IMR-90 (cell line): ENCODE results near the gene EYS. TPM values are rescaled to one million over a fixed set of nuclear protein-coding genes. Genes with fewer than 3 reads are reported as not detected.

ENCODE experiments used
- ATAC-seq: fragments of 200-7000 bp; cut with Tn5 transposase; 2 replicates; pipeline ENCODE4 v1.9.1; 2020; ENCODE audit warnings: low read depth, mild to moderate bottlenecking, moderate library complexity
- BruUV-seq: library from RNA; stranded (reverse); fragments of 400-500 nt; replicated peaks from 2 replicates; lab custom pipeline; 2021; lab: Mats Ljungman, UMichigan
- CTCF ChIA-PET: fragments of 300-600 bp; formaldehyde crosslinking; extraction: SDS; loops from one replicate; lab custom pipeline; 2021; ENCODE audit warnings: antibody characterized with exemption; lab: Yijun Ruan, JAX
- POLR2A ChIA-PET: fragments of 300-600 bp; sonication (Branson Sonifier 250); formaldehyde crosslinking; loops from one replicate; lab custom pipeline; 2022; ENCODE audit warnings: antibody characterized with exemption; ENCODE audit not compliant: unreplicated experiment; lab: Charles Lee
- DNase-seq: peaks from one replicate; pipeline ENCODE4 v3.0.0; 2013
- H2AFZ ChIP-seq: replicated peaks from 2 replicates; pipeline ENCODE3; 2013; ENCODE audit warnings: low read length, mild to moderate bottlenecking; ENCODE audit not compliant: poor library complexity
- H2AK5ac ChIP-seq: 2 replicates; pipeline ENCODE4 v1.6.1; 2013; ENCODE audit warnings: low read depth, low read length, inconsistent platforms
- H2AK9ac ChIP-seq: replicated peaks from 2 replicates; pipeline ENCODE3; 2013; ENCODE audit warnings: mild to moderate bottlenecking, low read depth, low read length, moderate library complexity; ENCODE audit not compliant: poor library complexity
- H2BK120ac ChIP-seq: 2 replicates; pipeline ENCODE4 v1.6.1; 2013; ENCODE audit warnings: low read depth, low read length, inconsistent platforms
- H2BK15ac ChIP-seq: 3 replicates; pipeline ENCODE4 v1.6.1; 2013; ENCODE audit warnings: low read depth, low read length, inconsistent platforms
- H2BK20ac ChIP-seq: 2 replicates; pipeline ENCODE4 v1.6.1; 2013; ENCODE audit warnings: low read depth, mild to moderate bottlenecking, inconsistent platforms, low read length, moderate library complexity
- H2BK5ac ChIP-seq: 2 replicates; pipeline ENCODE4 v1.6.1; 2013; ENCODE audit warnings: mild to moderate bottlenecking, low read depth, low read length, inconsistent platforms; ENCODE audit not compliant: poor library complexity, severe bottlenecking
- H3K14ac ChIP-seq: replicated peaks from 2 replicates; pipeline ENCODE4 v1.6.1; 2013; ENCODE audit warnings: low read depth, low read length, inconsistent platforms
- H3K18ac ChIP-seq: 2 replicates; pipeline ENCODE4 v1.6.1; 2013; ENCODE audit warnings: low read depth, low read length, control low read depth
- H3K23ac ChIP-seq: 2 replicates; pipeline ENCODE4 v1.6.1; 2013; ENCODE audit warnings: low read depth, low read length, inconsistent platforms
- H3K27ac ChIP-seq: 2 replicates; pipeline ENCODE4 v1.5.1; 2013; ENCODE audit warnings: mild to moderate bottlenecking, control low read depth, low read length; ENCODE audit not compliant: insufficient read depth
- H3K27me3 ChIP-seq: 2 replicates; pipeline ENCODE4 v1.6.1; 2013; ENCODE audit warnings: low read length; ENCODE audit not compliant: control insufficient read depth, insufficient read depth
- H3K36me3 ChIP-seq: 2 replicates; pipeline ENCODE4 v1.6.1; 2013; ENCODE audit warnings: low read length, mixed read lengths; ENCODE audit not compliant: control insufficient read depth, insufficient read depth
- H3K4ac ChIP-seq: 2 replicates; pipeline ENCODE4 v1.6.1; 2013; ENCODE audit warnings: low read depth, low read length, inconsistent platforms
- H3K4me1 ChIP-seq: 2 replicates; pipeline ENCODE4 v1.6.1; 2013; ENCODE audit warnings: low read length, mixed read lengths; ENCODE audit not compliant: control insufficient read depth, insufficient read depth
- H3K4me2 ChIP-seq: 2 replicates; pipeline ENCODE4 v1.6.1; 2013; ENCODE audit warnings: low read depth, mild to moderate bottlenecking, control low read depth, low read length, moderate library complexity
- H3K4me3 ChIP-seq: 2 replicates; pipeline ENCODE4 v1.5.1; 2013; ENCODE audit warnings: low read depth, mild to moderate bottlenecking, control low read depth, low read length, moderate library complexity; ENCODE audit not compliant: insufficient read depth
- H3K56ac ChIP-seq: 2 replicates; pipeline ENCODE4 v1.6.1; 2013; ENCODE audit warnings: low read length, inconsistent platforms; ENCODE audit not compliant: insufficient read depth; ENCODE audit errors: extremely low read depth
- H3K79me1 ChIP-seq, 2 experiments: 2 replicates each; pipeline ENCODE4 v1.6.1; 2013; ENCODE audit warnings: low read length in 2 of 2, inconsistent platforms in 1 of 2, low read depth in 1 of 2
- H3K9ac ChIP-seq: 2 replicates; pipeline ENCODE4 v1.6.1; 2013; ENCODE audit warnings: low read depth, low read length, control low read depth
- H3K9me1 ChIP-seq: 2 replicates; pipeline ENCODE4 v1.6.1; 2013; ENCODE audit warnings: low read length, inconsistent platforms; ENCODE audit not compliant: insufficient read depth
- H3K9me3 ChIP-seq: 2 replicates; pipeline ENCODE4 v1.6.1; 2013; ENCODE audit warnings: low read length; ENCODE audit not compliant: control insufficient read depth, insufficient read depth
- H4K20me1 ChIP-seq: 2 replicates; pipeline ENCODE4 v1.6.1; 2013; ENCODE audit warnings: low read length, inconsistent platforms; ENCODE audit not compliant: insufficient read depth
- H4K5ac ChIP-seq: 2 replicates; pipeline ENCODE4 v1.6.1; 2013; ENCODE audit warnings: mild to moderate bottlenecking, low read depth, low read length, control low read depth
- H4K8ac ChIP-seq, 2 experiments: 2 replicates each; pipeline ENCODE4 v1.6.1; 2013; ENCODE audit warnings: low read depth in 2 of 2, low read length in 2 of 2, control low read depth in 1 of 2, inconsistent platforms in 1 of 2
- H4K91ac ChIP-seq: 2 replicates; pipeline ENCODE4 v1.6.1; 2013; ENCODE audit warnings: low read depth, low read length, inconsistent platforms; ENCODE audit not compliant: insufficient read depth
- BHLHE40 ChIP-seq: fragments of 150-350 bp; IDR thresholded peaks from 2 replicates; pipeline ENCODE4 v1.6.1; 2016; ENCODE audit warnings: mild to moderate bottlenecking, low read depth, low read length
- POLR2A ChIP-seq: IDR thresholded peaks from 2 replicates; pipeline ENCODE4 v1.6.1; 2012; ENCODE audit warnings: mild to moderate bottlenecking, low read depth, low read length
- WGBS, 2 experiments: methylation state at CpG; one replicate each; pipeline versions ENCODE4 v1.1.5 to v1.1.7; 2013; ENCODE audit warnings: missing lambda C conversion rate in 2 of 2; ENCODE audit not compliant: insufficient read length in 1 of 2; ENCODE audit errors: extremely low coverage in 2 of 2; 5-methylcytosine and 5-hydroxymethylcytosine counted together
- dilution Hi-C: fragments of 300-500 bp; cut with HindIII; formaldehyde crosslinking; loops from one replicate; pipeline ENCODE4 v1.14.3; 2018; ENCODE audit warnings: low sequenced_read_pairs; ENCODE audit not compliant: unreplicated experiment
- in situ Hi-C: fragments of 300-500 bp; cut with MboI; formaldehyde crosslinking; loops from 3 replicates; pipeline ENCODE4 v1.14.3; 2019; ENCODE audit warnings: low sequenced_read_pairs, inconsistent platforms, mixed read lengths
- intact Hi-C: fragments of 100-400 bp; cut with micrococcal nuclease; formaldehyde crosslinking; loops from 2 replicates; pipeline ENCODE4 v1.10.0; 2022
- polyA plus RNA-seq, 3 experiments: library from polyadenylated mRNA; depleted of rRNA; stranded (reverse); fragments of >200 nt; gene quantifications; 2 replicates each; pipeline ENCODE4 v1.2.3, GENCODE V29; 2012; ENCODE audit warnings: low replicate concordance in 1 of 3
- total RNA-seq: library from RNA; depleted of rRNA; stranded (reverse); fragments of >200 nt; gene quantifications from 2 replicates; pipeline ENCODE4 v1.2.3, GENCODE V29; 2012

Gene EYS
- total and polyA plus RNA-seq, 2 of the 4 experiments (the other 2 are of a cell fraction): under 0.01 TPM; not detected in 1

DNA sequence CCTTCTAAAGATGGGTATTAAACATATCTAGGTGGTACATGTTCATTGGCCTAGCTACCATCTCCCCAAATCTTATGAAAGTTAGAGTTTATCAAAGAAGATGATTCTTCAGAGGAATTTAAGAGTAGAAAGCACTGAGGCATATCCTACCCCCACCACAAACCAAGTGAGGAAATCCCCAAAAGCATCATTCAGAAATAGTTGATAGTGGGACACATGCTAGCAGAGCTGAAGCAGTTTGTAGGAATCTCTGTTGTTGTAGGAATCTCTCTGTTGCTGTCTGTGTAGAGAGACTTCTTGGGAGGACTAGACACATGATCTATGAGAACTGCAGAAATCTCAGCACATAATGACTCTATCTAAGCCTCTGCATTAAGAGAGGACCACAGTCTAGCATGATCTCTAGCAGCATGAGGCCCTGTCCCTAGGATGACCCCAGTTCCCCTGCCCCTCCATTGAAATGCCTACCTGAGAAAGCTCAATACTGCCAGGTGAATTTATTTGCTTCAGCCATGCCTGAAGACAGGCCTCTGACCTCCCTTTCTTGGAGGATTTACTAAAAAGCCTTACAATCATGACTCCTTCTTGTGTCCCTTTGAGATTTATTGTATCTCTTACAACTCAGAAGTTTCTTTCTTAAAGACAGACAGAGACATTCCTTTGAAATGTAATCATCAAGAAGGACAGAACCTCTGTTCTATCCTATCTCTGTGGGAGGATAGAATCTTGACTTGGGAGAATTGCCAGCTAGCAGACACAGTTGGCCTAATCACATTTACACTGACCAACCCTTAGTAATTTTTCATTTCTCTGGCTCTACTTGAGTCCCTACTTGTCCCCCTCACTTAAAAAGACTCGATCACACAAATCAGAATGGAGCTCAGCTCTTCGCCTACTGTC is 1489.1 kb downstream of the EYS start:
- CTCF ChIA-PET: no interaction called here

More for the DNA sequence above, 1489.1 kb downstream of the EYS start:
- H3K18ac ChIP-seq: peak overlapping the region; percentile 62; the same call in 1 of the 2 replicates
- BruUV-seq: no TSS peak
- H3K4me3 ChIP-seq: no peak overlapping the region
- H3K56ac ChIP-seq: peak overlapping the region; percentile 39; the same call in 1 of the 2 replicates
- H3K14ac ChIP-seq: peak overlapping the region; percentile 65
- in situ Hi-C loops: no loop called here
- dilution Hi-C loops: no loop called here
- peak; percentile 93 for ATAC-seq
- H3K36me3 ChIP-seq: no peaks in the 10 kb centered on the region
- no peaks in the 10 kb centered on the region for H4K20me1 ChIP-seq
- peak overlapping the region; percentile 70; the same call in 1 of the 3 replicates for H2BK15ac ChIP-seq
- H3K9me1 ChIP-seq: peaks cover 7% of the 10 kb centered on the region
- H3K27me3 ChIP-seq: no peaks in the 10 kb centered on the region
- H3K23ac ChIP-seq: peak overlapping the region; percentile 49
- H3K4ac ChIP-seq: peak overlapping the region; percentile 68
- H3K4me1 ChIP-seq: peaks cover 8% of the 10 kb centered on the region
- peak overlapping the region; percentile 1; the same call in 1 of the 2 replicates for H3K4me2 ChIP-seq
- H2BK20ac ChIP-seq: peak overlapping the region; percentile 92
- peak; percentile 81 for DNase-seq
- POLR2A ChIA-PET: no interaction called here
- no peak overlapping the region for H3K9ac ChIP-seq
- intact Hi-C loops: no loop called here
- H2AFZ ChIP-seq: peak overlapping the region; percentile 84
- WGBS, 2 experiments: no CpG with 5 or more reads among the region's 2 CpGs
- peak overlapping the region; percentile 75 for H2BK120ac ChIP-seq
- peak overlapping the region; percentile 25 for H4K91ac ChIP-seq
- no peak overlapping the region for H2AK9ac ChIP-seq
- no peak for TF ChIP-seq BHLHE40
- no peak for TF ChIP-seq POLR2A
- H4K8ac ChIP-seq: peak overlapping the region; percentile 27 to 81; a peak in 3 of 4 replicates
- H2BK5ac ChIP-seq: peak overlapping the region; percentile 89
- no peaks in the 10 kb centered on the region for H3K9me3 ChIP-seq
- H4K5ac ChIP-seq: peak overlapping the region; percentile 49; the same call in 1 of the 2 replicates
- no peaks in the 10 kb centered on the region for H3K79me1 ChIP-seq
- peak overlapping the region; percentile 34 for H3K27ac ChIP-seq
- peak overlapping the region; percentile 73; the same call in 1 of the 2 replicates for H2AK5ac ChIP-seq
